ENCODE measurements around the gene TREML4.

The TREML4 gene

DNA sequence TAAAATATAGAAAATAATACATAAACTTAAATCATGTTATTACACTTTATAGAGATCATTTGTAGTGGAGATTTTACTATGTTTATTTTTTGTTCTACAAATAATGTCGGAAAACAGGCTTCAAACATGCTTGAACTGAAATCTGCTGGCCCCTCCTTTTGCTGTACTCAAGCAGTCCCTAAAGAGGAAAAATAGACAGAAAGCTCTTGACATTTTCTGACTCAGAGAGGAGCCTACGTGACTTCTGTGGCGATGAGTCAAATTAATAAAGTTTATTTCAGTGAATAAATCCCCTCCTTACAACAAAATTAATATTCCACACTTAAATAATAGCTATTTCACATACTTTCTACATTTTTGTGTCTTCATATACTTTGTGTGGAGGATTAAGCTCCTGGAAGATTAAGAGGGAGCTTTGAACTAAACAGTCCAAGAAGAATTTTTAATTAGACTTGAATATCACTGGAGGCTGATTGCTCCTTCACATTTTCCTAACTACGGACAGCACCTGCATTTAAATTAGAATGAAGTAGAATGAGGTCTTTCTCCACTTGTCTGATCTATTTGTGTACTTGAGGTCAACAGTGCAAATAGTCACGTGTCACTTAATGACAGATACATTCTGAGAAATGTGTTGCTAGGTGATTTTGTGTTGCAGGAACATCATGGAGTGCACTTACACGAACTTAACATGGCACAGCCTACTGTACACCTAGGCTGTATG lies 60.0 kb downstream of the TREML4 start:
- DNase-seq = no peak

Measured in activated CD4-positive, alpha-beta T cell treated with anti-CD3 and anti-CD28 coated beads, Interleukin-2, amount 50 U/mL, for 4 hours (primary cell).